Central memory CD8-positive, alpha-beta T cell (primary cell): ENCODE results near the gene PDK1.
A peak's percentile ranks its signal among the peaks of the same experiment; 100 is the strongest.

ENCODE experiments used
- ATAC-seq: fragments of 150-1000 bp; cut with Tn5 transposase; replicated peaks from 2 replicates; pipeline ENCODE4 v1.10.0; 2022; ENCODE audit warnings: mild to moderate bottlenecking, moderate FRiP score, moderate number of reproducible peaks; ENCODE audit not compliant: poor library complexity, severe bottlenecking; ENCODE audit errors: extremely low read depth
- DNase-seq, 2 donors: peaks; one replicate each; pipeline ENCODE4 v3.0.0; 2021; ENCODE audit warnings: low spot score in 2 of 2
- H3K27ac Mint-ChIP-seq: one replicate; pipeline ENCODE4 v1.8.0; 2022; ENCODE audit warnings: low read depth, mild to moderate bottlenecking, moderate library complexity, mixed read lengths
- H3K27me3 Mint-ChIP-seq: one replicate; pipeline ENCODE4 v1.8.0; 2022; ENCODE audit warnings: mixed read lengths
- H3K36me3 Mint-ChIP-seq: one replicate; pipeline ENCODE4 v1.8.0; 2022; ENCODE audit warnings: mild to moderate bottlenecking, moderate library complexity, mixed read lengths; ENCODE audit not compliant: insufficient read depth
- H3K4me1 Mint-ChIP-seq: one replicate; pipeline ENCODE4 v1.8.0; 2022; ENCODE audit warnings: mixed read lengths
- H3K4me3 Mint-ChIP-seq: one replicate; pipeline ENCODE4 v1.8.0; 2022; ENCODE audit warnings: mild to moderate bottlenecking, moderate library complexity, mixed read lengths
- H3K9me3 Mint-ChIP-seq: one replicate; pipeline ENCODE4 v1.8.0; 2022; ENCODE audit warnings: mixed read lengths

Gene PDK1

DNA sequence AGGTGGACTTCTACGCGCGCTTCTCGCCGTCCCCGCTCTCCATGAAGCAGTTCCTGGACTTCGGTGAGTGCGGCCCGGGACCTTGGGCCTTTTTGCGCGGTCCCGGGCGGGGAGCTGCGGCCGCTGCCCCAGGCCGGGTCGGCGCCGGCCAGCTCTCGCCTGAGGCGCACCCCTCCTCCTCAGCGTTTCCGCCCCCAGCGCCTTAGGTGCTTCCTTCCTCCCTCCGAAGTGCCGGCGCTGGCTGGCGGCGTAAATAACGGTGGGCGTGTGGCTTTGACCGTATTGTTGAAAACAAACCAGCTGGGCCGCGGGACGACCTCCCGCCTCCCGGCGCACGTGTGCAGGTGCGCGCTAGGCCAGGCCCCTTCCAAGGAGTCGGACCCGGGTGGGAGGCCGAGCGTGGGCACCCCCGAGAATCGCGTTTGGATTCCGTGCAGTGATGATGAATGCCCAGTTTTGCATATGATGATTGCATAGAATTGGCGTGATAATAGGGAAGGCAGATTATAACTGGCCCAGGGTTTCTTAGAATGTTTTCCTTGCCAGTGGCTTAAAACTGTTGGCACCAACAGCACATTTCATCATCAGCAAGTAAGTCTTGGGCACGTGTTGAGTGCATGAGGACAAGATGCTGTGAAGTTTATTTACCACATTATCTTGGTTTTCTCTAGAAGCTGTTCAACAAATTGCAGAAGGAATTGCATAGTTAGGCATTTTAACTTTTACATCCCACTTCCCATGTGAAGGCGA is 569 bp downstream of the PDK1 start:
- Mint-ChIP-seq H3K4me3 (peak overlapping the region; percentile 89), H3K4me1 (peaks cover 27% of the 10 kb centered on the region), H3K9me3 (no peaks in the 10 kb centered on the region), H3K27ac (peak overlapping the region; percentile 46), H3K36me3 (peaks cover 9% of the 10 kb centered on the region), H3K27me3 (no peaks in the 10 kb centered on the region)
- peak; percentile 52 for ATAC-seq
- peak; percentile 30 to 35 for DNase-seq

DNA sequence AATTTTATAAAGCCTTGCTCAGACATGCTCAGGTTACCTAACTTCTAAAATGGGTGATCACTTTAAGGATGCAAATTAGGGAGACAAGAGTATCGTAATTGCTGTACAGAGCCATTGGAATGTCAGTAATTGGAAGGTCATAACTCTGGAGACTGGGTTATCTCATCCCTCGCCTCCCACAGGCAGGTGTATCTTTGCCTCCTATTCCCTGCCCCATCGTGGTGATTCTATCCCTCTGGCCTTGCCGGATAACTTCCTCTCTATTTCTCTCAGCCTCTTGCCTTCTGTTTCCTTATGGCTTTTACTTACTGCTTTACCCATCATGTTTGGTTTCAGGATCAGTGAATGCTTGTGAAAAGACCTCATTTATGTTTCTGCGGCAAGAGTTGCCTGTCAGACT is 2.5 kb downstream of the PDK1 start:
- ATAC-seq (no peak), DNase-seq (no peak)
- H3K4me3 Mint-ChIP-seq = no peak overlapping the region
- H3K27me3 Mint-ChIP-seq = no peaks in the 10 kb centered on the region
- no peak overlapping the region for H3K27ac Mint-ChIP-seq
- H3K36me3 Mint-ChIP-seq = peaks cover 9% of the 10 kb centered on the region
- no peaks in the 10 kb centered on the region for H3K9me3 Mint-ChIP-seq
- peaks cover 27% of the 10 kb centered on the region for H3K4me1 Mint-ChIP-seq

DNA sequence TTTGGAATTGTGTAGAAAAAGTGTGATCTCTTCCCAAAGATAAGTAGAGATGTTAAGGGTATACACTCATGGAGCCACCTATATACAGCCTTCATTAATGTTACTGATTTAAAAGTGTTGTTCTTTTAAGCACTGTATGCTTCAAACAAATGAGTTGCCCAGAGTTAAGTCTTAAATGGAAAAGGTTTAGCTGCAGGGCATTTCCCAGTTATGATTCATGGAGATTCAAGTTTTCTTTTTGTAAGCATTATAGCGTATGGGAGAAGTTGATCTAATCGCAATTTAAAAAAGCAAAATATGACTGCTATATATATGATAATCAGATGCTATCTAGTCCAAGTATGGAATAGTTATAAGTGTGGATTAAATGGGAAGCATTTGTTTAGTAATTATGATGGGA is 4.8 kb downstream of the PDK1 start:
- ATAC-seq (no peak), DNase-seq (no peak)
- H3K4me3 Mint-ChIP-seq = no peak overlapping the region
- peaks cover 18% of the 10 kb centered on the region for H3K36me3 Mint-ChIP-seq
- no peaks in the 10 kb centered on the region for H3K27me3 Mint-ChIP-seq
- H3K4me1 Mint-ChIP-seq = peaks cover 16% of the 10 kb centered on the region
- no peak overlapping the region for H3K27ac Mint-ChIP-seq
- no peaks in the 10 kb centered on the region for H3K9me3 Mint-ChIP-seq

DNA sequence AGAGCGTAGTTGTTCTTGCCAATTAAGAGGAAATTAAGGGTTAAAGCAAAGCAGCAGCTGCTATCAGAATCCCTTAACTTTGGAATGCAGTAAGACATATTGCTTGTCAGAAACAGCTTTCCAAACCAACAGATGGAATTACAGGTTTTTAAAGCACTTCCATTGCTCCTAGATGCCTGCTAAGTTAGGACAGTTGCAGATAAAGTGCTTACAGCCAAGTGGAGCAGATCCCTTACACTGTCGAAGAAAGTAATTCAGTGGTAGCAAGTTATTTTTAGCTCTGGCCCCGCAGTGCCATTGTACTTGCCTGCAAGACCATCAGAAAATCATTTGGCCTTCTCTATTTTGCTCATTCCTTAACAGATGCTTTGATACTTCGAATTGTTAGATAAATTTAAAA is 5.4 kb downstream of the PDK1 start:
- no peak overlapping the region for H3K4me3 Mint-ChIP-seq
- H3K27ac Mint-ChIP-seq = no peak overlapping the region
- H3K36me3 Mint-ChIP-seq = peaks cover 23% of the 10 kb centered on the region
- H3K9me3 Mint-ChIP-seq = no peaks in the 10 kb centered on the region
- DNase-seq (no peak), ATAC-seq (no peak)
- H3K4me1 Mint-ChIP-seq = peaks cover 16% of the 10 kb centered on the region
- no peaks in the 10 kb centered on the region for H3K27me3 Mint-ChIP-seq

DNA sequence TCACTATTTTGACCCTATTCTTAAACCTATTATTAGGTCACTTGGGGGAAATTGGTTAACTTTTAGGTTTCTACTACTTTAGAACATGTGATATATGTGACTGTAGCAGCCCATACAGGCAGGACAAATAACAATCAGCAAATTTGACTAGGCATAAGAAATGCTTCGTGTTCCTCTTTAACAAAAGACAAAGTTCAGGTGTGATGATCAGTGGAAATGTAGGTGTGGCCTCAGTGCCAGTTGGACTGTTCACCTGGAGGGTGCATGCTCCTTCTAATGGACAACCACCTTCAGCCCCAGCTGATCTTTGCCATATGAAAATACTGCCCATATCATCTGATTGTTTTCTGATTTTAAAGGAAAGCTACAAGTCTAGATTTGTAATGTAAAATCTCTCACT is 6.4 kb downstream of the PDK1 start:
- H3K9me3 Mint-ChIP-seq = no peaks in the 10 kb centered on the region

DNA sequence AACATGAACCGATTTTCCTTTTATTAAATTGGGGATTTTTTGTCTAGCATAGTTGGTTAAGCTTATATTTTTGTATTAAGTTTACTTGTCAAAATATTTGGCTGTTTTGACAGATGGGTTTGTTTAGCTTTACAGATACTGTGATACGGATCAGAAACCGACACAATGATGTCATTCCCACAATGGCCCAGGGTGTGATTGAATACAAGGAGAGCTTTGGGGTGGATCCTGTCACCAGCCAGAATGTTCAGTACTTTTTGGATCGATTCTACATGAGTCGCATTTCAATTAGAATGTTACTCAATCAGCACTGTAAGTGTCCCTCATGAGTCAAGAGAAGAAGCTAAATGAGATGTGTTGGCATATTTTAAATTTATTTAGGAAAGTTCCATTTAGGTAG is 8.5 kb downstream of the PDK1 start:
- H3K27ac Mint-ChIP-seq = no peak overlapping the region
- no peaks in the 10 kb centered on the region for H3K4me1 Mint-ChIP-seq
- no peaks in the 10 kb centered on the region for H3K27me3 Mint-ChIP-seq
- no peak for ATAC-seq
- DNase-seq = no peak
- no peak overlapping the region for H3K4me3 Mint-ChIP-seq
- peaks cover 38% of the 10 kb centered on the region for H3K36me3 Mint-ChIP-seq
- no peaks in the 10 kb centered on the region for H3K9me3 Mint-ChIP-seq

More for the DNA sequence above, 6.4 kb downstream of the PDK1 start:
- Mint-ChIP-seq H3K27me3 (no peaks in the 10 kb centered on the region), H3K4me3 (no peak overlapping the region), H3K36me3 (peaks cover 26% of the 10 kb centered on the region), H3K4me1 (peaks cover 6% of the 10 kb centered on the region), H3K27ac (no peak overlapping the region)
- no peak for DNase-seq
- no peak for ATAC-seq

DNA sequence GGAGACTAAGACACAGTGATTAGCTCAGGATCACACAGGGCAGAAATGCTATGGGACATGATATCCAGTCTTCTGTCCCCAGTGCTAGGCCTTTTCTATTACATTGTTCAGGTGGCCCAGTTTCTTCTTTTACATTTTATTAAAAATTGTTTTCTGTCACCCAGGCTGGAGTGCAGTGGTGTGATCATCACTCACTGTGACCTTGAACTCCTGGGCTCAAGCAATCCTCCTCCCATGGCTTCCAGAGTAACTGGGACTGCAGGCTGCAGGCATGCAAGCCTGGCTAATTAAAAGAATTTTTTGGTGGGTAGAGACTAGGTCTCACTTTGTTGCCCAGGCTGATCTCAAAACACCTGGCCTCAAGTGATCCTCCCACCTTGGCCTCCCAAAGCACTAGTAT is 15.4 kb downstream of the PDK1 start:
- Mint-ChIP-seq H3K36me3 (peaks cover 38% of the 10 kb centered on the region), H3K27me3 (no peaks in the 10 kb centered on the region), H3K4me3 (no peak overlapping the region), H3K27ac (no peak overlapping the region), H3K9me3 (peaks cover 6% of the 10 kb centered on the region), H3K4me1 (no peaks in the 10 kb centered on the region)
- ATAC-seq (no peak), DNase-seq (no peak)

DNA sequence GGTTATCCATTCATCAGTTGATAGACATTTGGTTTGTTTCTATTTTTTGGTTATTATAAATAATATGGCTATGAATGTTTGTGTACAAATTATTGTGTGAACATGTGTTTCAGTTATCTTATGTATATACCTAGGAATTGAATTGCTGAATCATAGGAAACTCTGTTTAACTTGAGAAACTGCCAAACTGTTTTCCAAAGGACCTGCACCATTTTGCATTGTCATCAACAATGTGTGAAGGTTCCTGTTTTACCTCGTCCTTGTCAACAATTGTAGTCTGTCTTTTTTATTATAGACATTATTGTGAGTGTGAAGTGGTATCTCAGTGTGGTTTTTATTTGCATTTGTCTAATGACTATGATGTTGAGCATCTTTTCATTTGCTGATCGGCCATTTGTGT is 17.1 kb downstream of the PDK1 start:
- no peak overlapping the region for H3K27ac Mint-ChIP-seq
- no peak for ATAC-seq
- H3K4me3 Mint-ChIP-seq = no peak overlapping the region
- H3K4me1 Mint-ChIP-seq = no peaks in the 10 kb centered on the region
- H3K9me3 Mint-ChIP-seq = peaks cover 7% of the 10 kb centered on the region
- peaks cover 28% of the 10 kb centered on the region for H3K36me3 Mint-ChIP-seq
- DNase-seq = no peak
- H3K27me3 Mint-ChIP-seq = no peaks in the 10 kb centered on the region

DNA sequence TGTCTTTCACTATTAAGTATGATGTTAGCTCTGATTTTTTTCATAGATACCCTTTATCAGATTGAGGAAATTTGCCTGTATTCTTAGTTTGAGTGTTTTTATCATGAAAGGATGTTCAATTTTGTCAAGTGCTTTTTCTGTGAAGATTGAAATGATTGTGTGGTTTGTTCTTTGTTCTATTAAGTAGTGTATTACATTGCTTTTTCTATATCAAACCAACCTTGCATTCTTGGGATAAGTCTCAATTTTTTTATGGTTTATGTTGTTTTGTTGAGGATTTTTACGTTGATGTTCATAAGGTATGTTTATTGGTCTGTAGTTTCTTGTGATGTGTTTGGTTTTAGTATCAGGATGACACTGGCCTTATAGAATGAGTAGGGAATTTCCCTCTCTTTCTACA is 19.1 kb downstream of the PDK1 start:
- Mint-ChIP-seq H3K27ac (no peak overlapping the region), H3K9me3 (peaks cover 11% of the 10 kb centered on the region), H3K4me3 (no peak overlapping the region), H3K36me3 (peaks cover 20% of the 10 kb centered on the region), H3K4me1 (peaks cover 8% of the 10 kb centered on the region), H3K27me3 (no peaks in the 10 kb centered on the region)
- no peak for DNase-seq
- no peak for ATAC-seq

DNA sequence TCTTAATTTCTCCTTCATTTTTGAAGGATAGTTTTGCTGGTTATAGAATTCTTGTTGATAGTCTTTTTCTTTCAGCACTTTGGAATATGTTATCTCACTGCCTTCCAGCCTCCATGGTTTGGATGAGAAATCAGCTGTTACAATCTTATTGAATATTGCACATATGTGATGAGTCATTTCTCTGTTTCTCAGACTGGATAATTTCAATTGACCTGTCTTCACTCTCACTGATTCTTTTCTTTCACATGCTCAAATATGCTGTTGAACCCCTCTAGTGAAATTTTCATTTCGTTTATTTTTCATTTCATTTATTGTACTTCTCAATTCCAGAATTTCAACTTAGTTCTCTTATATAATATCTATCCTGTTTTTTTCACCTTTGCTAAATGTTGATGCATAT is 22.2 kb downstream of the PDK1 start:
- Mint-ChIP-seq H3K36me3 (peaks cover 22% of the 10 kb centered on the region), H3K4me3 (no peak overlapping the region), H3K27me3 (no peaks in the 10 kb centered on the region), H3K4me1 (peaks cover 8% of the 10 kb centered on the region), H3K9me3 (peaks cover 11% of the 10 kb centered on the region), H3K27ac (no peak overlapping the region)
- DNase-seq (no peak), ATAC-seq (no peak)

DNA sequence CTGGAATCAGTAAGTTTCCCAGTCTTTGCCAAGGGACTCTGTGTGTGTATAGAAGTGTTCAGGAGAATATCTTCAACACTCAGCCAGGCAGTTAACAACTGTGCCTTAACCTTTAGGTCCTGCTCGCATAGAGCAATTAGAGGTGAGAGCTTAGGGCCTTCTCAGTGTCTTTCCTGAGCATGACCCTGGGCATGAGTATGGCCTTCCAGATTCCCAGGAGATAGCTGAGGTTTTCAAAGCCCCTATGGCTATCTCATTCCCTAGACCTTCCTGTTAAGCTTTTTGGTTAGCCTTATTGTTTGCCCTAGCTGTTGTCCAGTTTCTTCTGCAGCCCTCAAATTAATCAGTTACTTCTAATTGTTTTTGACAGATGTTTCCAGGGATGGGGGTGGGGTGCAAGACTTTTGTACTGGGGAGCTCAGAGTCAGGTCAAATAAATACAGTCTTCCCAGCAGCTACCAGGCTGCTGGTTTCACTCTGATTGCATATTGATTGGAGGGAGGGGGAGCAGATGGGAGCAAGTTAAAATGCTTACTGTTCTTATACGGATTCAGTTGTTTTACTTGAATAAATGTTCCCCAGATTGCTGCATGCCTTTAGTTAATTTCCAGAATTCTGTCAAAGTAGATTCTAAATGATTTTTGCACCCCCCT is 23.1 kb downstream of the PDK1 start:
- Mint-ChIP-seq H3K4me3 (no peak overlapping the region), H3K27ac (no peak overlapping the region), H3K4me1 (peaks cover 8% of the 10 kb centered on the region), H3K27me3 (no peaks in the 10 kb centered on the region), H3K36me3 (peaks cover 18% of the 10 kb centered on the region), H3K9me3 (peaks cover 9% of the 10 kb centered on the region)
- DNase-seq (no peak), ATAC-seq (no peak)

DNA sequence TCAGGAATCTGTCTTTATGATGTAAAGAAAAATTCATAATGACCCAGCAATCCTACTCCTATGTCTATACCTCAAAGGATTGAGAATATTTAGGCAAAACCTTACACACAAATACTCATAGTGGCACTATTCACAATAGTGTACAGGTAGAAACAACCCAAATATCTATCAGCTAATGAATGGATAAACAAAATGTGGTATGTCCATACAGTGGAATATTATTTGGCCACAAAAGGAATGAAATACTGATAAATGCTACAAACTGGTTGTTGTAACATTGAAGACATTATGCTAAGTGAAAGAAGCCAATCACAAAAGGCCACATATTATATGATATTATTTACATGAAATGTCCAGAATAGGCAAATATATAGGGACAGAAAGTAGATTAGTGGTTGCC is 24.7 kb downstream of the PDK1 start:
- no peaks in the 10 kb centered on the region for H3K27me3 Mint-ChIP-seq
- H3K4me1 Mint-ChIP-seq = peaks cover 8% of the 10 kb centered on the region

DNA sequence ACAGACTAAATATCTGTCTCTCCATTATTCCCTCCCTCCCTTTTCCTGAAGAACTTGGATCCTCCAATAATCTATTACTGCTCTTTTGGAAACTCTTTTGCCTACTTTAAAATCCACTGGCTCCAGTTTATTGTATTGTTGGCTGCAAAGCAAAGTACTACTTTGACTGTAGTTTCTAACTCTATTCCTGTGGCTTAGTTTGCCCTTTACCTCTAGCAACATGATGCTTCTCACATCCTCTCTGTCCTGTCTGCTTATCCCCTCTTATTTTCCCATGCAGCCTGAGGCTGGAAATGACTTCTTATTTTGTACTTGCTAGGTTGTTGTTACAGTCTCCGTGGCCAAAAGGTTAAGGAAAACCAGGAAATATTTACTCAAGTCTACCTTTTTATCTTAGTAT is 26.8 kb downstream of the PDK1 start:
- peaks cover 26% of the 10 kb centered on the region for H3K4me1 Mint-ChIP-seq
- no peak overlapping the region for H3K4me3 Mint-ChIP-seq
- H3K9me3 Mint-ChIP-seq = peaks cover 6% of the 10 kb centered on the region
- ATAC-seq (no peak), DNase-seq (no peak)
- no peaks in the 10 kb centered on the region for H3K27me3 Mint-ChIP-seq
- H3K27ac Mint-ChIP-seq = no peak overlapping the region
- H3K36me3 Mint-ChIP-seq = peaks cover 22% of the 10 kb centered on the region

More for the DNA sequence above, 24.7 kb downstream of the PDK1 start:
- peaks cover 15% of the 10 kb centered on the region for H3K36me3 Mint-ChIP-seq
- DNase-seq (no peak), ATAC-seq (no peak)
- H3K4me3 Mint-ChIP-seq = no peak overlapping the region
- H3K9me3 Mint-ChIP-seq = peaks cover 6% of the 10 kb centered on the region
- H3K27ac Mint-ChIP-seq = no peak overlapping the region
